Measurements from ENCODE around the gene GOLGA1. TPM values are rescaled to one million over a fixed set of nuclear protein-coding genes. Genes with fewer than 3 reads are reported as not detected.

Gene GOLGA1
- total and polyA plus RNA-seq, 2 of the 13 experiments (the other 11 are each of a cell fraction or from before 2014, with no cell fraction given): 12.7 to 15.9 TPM

GRCh38 chr9:124980431-124980830 lies 39.5 kb upstream of the GOLGA1 start:
- Histone ChIP-seq H3K27ac (ENCODE audit: extremely low read length, insufficient read depth, low read length) (no peak overlapping the region), H3K36me3 (replicated peaks in 1 of 2; ENCODE audit: control insufficient read depth in 1 of 2, insufficient read depth in 2 of 2, low read length in 2 of 2) (peaks cover 0 to 15% of the 10 kb centered on the region in 2 experiments; a peak in 1 of 5 replicates), H3K4me1 (ENCODE audit: insufficient read depth, low read length) (no peaks in the 10 kb centered on the region), H2AFZ (ENCODE audit: low read length) (no peak overlapping the region), H3K27me3 (ENCODE audit: control insufficient read depth in 1 of 2, insufficient read depth in 2 of 2, low read length in 2 of 2) (no peaks in the 10 kb centered on the region), H3K79me2 (ENCODE audit: insufficient read depth, low read length) (no peaks in the 10 kb centered on the region), H4K20me1 (ENCODE audit: insufficient read depth, low read length) (no peaks in the 10 kb centered on the region; the same call in 1 of the 2 replicates), H3K9me3 (ENCODE audit: low read length) (no peaks in the 10 kb centered on the region), H3K9ac (ENCODE audit: insufficient read depth, low read depth, low read length) (no peak overlapping the region), H3K4me2 (ENCODE audit: low read depth, low read length) (no peak overlapping the region), H3K4me3 (replicated peaks in 1 of 3; ENCODE audit: insufficient read depth in 1 of 3, low read depth in 2 of 3, low read length in 3 of 3) (no peak overlapping the region)
- no peak for TF ChIP-seq XBP1 (CRISPR knock-in tag; IDR thresholded peaks at IDR 0.05)
- TF ChIP-seq PTBP1 (IDR thresholded peaks at IDR 0.05; ENCODE audit: low read depth, low read length, poor library complexity, severe bottlenecking): no peak
- TF ChIP-seq ZNF547 (CRISPR knock-in tag; IDR thresholded peaks at IDR 0.05): no peak
- TF ChIP-seq ZBTB7B (CRISPR knock-in tag; IDR thresholded peaks at IDR 0.05): no peak
- TF ChIP-seq IKZF4 (CRISPR knock-in tag; IDR thresholded peaks at IDR 0.05; ENCODE audit: borderline replicate concordance, low read depth, not compliant biosample characterization): no peak
- TF ChIP-seq PREB (CRISPR knock-in tag; IDR thresholded peaks at IDR 0.05): no peak
- TF ChIP-seq IKZF1 (IDR thresholded peaks at IDR 0.05): no peak
- TF ChIP-seq ZNF12 (CRISPR knock-in tag; IDR thresholded peaks at IDR 0.05): no peak
- TF ChIP-seq JUNB (CRISPR knock-in tag; IDR thresholded peaks at IDR 0.05; ENCODE audit: borderline replicate concordance): no peak
- no peak for TF ChIP-seq RFX5 (IDR thresholded peaks at IDR 0.05; ENCODE audit: low read depth, low read length)
- TF ChIP-seq POLR2G (IDR thresholded peaks at IDR 0.05; ENCODE audit: low read depth, low read length): no peak
- no peak for TF ChIP-seq SALL1 (CRISPR knock-in tag; IDR thresholded peaks at IDR 0.05)
- no peak for TF ChIP-seq MZF1 (CRISPR knock-in tag; IDR thresholded peaks at IDR 0.05; ENCODE audit: borderline replicate concordance)
- no peak for TF ChIP-seq ZSCAN31 (CRISPR knock-in tag; IDR thresholded peaks at IDR 0.05; ENCODE audit: low read depth)
- TF ChIP-seq HES4 (CRISPR knock-in tag; IDR thresholded peaks at IDR 0.05; ENCODE audit: borderline replicate concordance): no peak
- TF ChIP-seq NFIC (IDR thresholded peaks at IDR 0.05; ENCODE audit: low read length): no peak
- WGBS (ENCODE audit: low lambda C conversion rate): 95% methylated on average over 4 of the region's 4 CpGs
- FAIRE-seq (no peak), ATAC-seq (no peak), DNase-seq (ENCODE audit: low spot score) (no peak)
- in situ Hi-C loops (cut with HindIII; ENCODE audit: extremely low pct_ligation_motif_present, low pct_unique_long_range_greater_than_20kb) (no loop called here), intact Hi-C loops (cut with micrococcal nuclease; ENCODE audit: unreplicated experiment) (no loop called here)
- no TSS peak for BruUV-seq (replicated peaks)
- ChIA-PET CTCF (ENCODE audit: low intra/inter-chr PET ratio, low total read pairs) (no interaction called here), POLR2A (no interaction called here)

Measured in HepG2 (cell line).